ENCODE measurements around the gene FGF12. TPM values are rescaled to one million over a fixed set of nuclear protein-coding genes. Genes with fewer than 3 reads are reported as not detected.

FGF12 gene
- polyA plus RNA-seq, 1 experiment: 0.11 TPM

DNA sequence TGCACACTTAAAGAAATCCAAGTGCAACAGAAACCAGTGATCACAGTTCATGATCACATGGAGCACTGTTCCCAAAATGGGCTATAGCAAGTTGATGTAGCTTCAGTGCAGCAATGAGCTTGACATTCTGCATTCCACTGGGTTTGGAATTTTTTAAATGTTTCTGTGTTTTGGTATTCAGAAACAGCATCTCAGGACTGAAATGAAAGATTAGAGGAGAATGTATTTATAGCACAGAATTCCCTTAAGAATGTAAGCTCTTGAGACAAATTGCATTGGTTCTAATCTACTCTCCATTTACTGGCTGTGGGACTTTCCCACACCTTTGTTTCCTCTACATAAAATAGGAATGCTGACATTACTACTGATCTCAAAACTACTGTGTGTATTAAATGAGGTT lies 162.7 kb downstream of the FGF12 start:
- POLR2A ChIA-PET: no interaction called here
- Histone ChIP-seq H3K36me3 (ENCODE audit: control insufficient read depth, insufficient read depth, low read length) (no peaks in the 10 kb centered on the region), H3K4me3 (ENCODE audit: low read depth, low read length) (no peak overlapping the region), H3K27me3 (ENCODE audit: control insufficient read depth, insufficient read depth, low read length) (no peaks in the 10 kb centered on the region)
- CTCF ChIA-PET: interaction anchor here (2.1 to 4.3 kb wide), 2 partner anchors 238 to 1007 kb away, joined by 6 to 27 read pairs; no protein-coding TSS in a partner anchor
- DNase-seq (ENCODE audit: low read depth): no peak
- TF ChIP-seq CTCF (IDR thresholded peaks at IDR 0.05; ENCODE audit: insufficient read depth, low read depth, low read length): no peak

GRCh38 chr3:192563417-192563816 lies 163.9 kb downstream of the FGF12 start:
- DNase-seq (ENCODE audit: low read depth): no peak
- no peaks in the 10 kb centered on the region for H3K36me3 ChIP-seq (ENCODE audit: control insufficient read depth, insufficient read depth, low read length)
- CTCF ChIA-PET: interaction anchor here (0.6 to 1.8 kb wide), 3 partner anchors 477 to 1429 kb away, joined by 3 to 6 read pairs (median 3); no protein-coding TSS in a partner anchor
- H3K4me3 ChIP-seq (ENCODE audit: low read depth, low read length): no peak overlapping the region
- POLR2A ChIA-PET: no interaction called here
- no peaks in the 10 kb centered on the region for H3K27me3 ChIP-seq (ENCODE audit: control insufficient read depth, insufficient read depth, low read length)
- no peak for TF ChIP-seq CTCF (IDR thresholded peaks at IDR 0.05; ENCODE audit: insufficient read depth, low read depth, low read length)

DNA sequence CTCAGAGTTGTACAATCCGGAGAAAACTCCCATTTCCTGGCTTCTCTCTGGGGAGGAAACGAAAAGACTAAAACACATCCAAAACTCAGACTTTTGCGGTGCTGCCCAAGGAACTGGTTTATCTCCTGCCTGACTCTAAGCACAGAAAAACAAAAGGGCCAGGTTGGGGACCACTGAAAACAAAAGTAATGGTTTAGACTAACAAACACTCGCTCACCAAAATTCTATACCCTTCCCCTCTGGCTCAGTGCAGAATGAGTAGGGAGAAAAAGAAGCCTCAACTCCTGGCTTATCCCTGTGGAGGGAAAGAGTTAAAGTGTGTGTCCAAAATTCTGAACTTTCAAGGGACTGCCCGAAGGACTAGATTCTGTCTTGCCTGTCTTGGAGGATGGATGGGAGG lies 173.6 kb downstream of the FGF12 start:
- Histone ChIP-seq H3K27me3 (ENCODE audit: control insufficient read depth, insufficient read depth, low read length) (no peaks in the 10 kb centered on the region), H3K36me3 (ENCODE audit: control insufficient read depth, insufficient read depth, low read length) (no peaks in the 10 kb centered on the region), H3K4me3 (ENCODE audit: low read depth, low read length) (no peak overlapping the region)
- ChIA-PET POLR2A (no interaction called here), CTCF (no interaction called here)
- no peak for DNase-seq (ENCODE audit: low read depth)
- no peak for TF ChIP-seq CTCF (IDR thresholded peaks at IDR 0.05; ENCODE audit: insufficient read depth, low read depth, low read length)

- ChIA-PET CTCF (no interaction called here), POLR2A (no interaction called here)
- no peaks in the 10 kb centered on the region for H3K36me3 ChIP-seq (ENCODE audit: control insufficient read depth, insufficient read depth, low read length)
- no peak overlapping the region for H3K4me3 ChIP-seq (ENCODE audit: low read depth, low read length)
- TF ChIP-seq CTCF (IDR thresholded peaks at IDR 0.05; ENCODE audit: insufficient read depth, low read depth, low read length): no peak
- H3K27me3 ChIP-seq (ENCODE audit: control insufficient read depth, insufficient read depth, low read length): no peaks in the 10 kb centered on the region
- DNase-seq (ENCODE audit: low read depth): no peak
Observed at GRCh38 chr3:192550356-192550755, 177.0 kb downstream of the FGF12 start.

DNA sequence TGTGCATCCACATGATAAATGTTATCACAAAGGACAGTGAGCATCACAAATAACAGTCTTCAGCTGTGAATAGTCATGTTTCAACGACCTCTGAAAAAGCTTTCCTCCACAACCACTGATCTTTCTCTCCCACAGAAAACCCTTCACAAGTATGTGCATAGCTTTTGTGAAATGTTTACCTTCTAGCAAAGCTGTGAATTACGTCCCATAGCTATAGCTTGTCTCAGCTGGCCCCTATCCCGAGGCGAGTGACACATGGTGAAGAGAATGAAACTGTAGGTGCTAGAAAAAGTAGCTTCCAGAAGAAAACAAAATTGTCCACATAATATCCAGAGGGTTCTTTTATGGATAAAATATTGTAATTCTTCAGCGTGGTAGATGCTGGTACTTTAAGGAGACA lies 182.0 kb downstream of the FGF12 start:
- ChIA-PET POLR2A (no interaction called here), CTCF (no interaction called here)
- DNase-seq (ENCODE audit: low read depth): no peak
- no peak for TF ChIP-seq CTCF (IDR thresholded peaks at IDR 0.05; ENCODE audit: insufficient read depth, low read depth, low read length)
- no peaks in the 10 kb centered on the region for H3K36me3 ChIP-seq (ENCODE audit: control insufficient read depth, insufficient read depth, low read length)
- H3K4me3 ChIP-seq (ENCODE audit: low read depth, low read length): no peak overlapping the region
- H3K27me3 ChIP-seq (ENCODE audit: control insufficient read depth, insufficient read depth, low read length): no peaks in the 10 kb centered on the region
